ENCODE measurements around the gene SGIP1. TPM values are rescaled to one million over a fixed set of nuclear protein-coding genes. Genes with fewer than 3 reads are reported as not detected.
A peak's percentile ranks its signal among the peaks of the same experiment; 100 is the strongest.

Gene SGIP1
- total RNA-seq, 1 experiment from 2014 or later = not detected

DNA sequence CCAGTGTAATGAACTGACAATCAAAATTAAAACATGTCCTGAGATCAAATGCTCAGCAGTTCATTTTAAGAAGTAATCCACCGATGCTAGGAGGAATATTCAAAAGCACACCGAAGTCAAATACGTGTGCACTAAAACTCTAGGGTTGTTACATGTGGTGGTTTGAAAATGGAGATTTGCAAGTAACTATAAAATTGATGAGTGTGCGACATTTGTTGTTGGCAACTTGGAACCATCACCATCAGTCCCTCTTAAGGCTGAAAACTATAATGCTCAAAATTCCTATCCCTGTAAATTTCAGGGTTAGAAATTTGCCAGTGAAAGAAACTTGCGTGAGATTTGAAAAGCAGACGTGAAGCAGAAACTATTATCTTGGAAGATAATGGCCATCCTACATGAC lies 13.3 kb upstream of the SGIP1 start:
- ChIA-PET POLR2A (ENCODE audit: unreplicated experiment) (no interaction called here), CTCF (no interaction called here)
- Histone ChIP-seq H4K20me1 (ENCODE audit: low read length) (no peaks in the 10 kb centered on the region), H3K9me2 (replicated peaks; ENCODE audit: low read length) (no peaks in the 10 kb centered on the region), H3K79me2 (ENCODE audit: low read length) (no peaks in the 10 kb centered on the region), H2AFZ (ENCODE audit: low read length) (no peak overlapping the region), H3K27ac (ENCODE audit: low read length) (no peak overlapping the region), H3K27me3 (ENCODE audit: low read length) (no peaks in the 10 kb centered on the region), H3K4me3 (ENCODE audit: low read length) (no peak overlapping the region), H3K4me2 (ENCODE audit: low read length) (no peak overlapping the region), H3K36me3 (ENCODE audit: low read depth, low read length) (no peaks in the 10 kb centered on the region), H3F3A (ENCODE audit: low read length, unreplicated experiment) (no peaks in the 10 kb centered on the region), H3K4me1 (ENCODE audit: insufficient read depth, low read length) (peaks cover 22% of the 10 kb centered on the region), H3K9me3 (ENCODE audit: low read length) (no peaks in the 10 kb centered on the region), H3K9ac (ENCODE audit: low read length) (no peak overlapping the region)
- DNase-seq (no peak), ATAC-seq (no peak)
- intact Hi-C loops (cut with micrococcal nuclease) = loop anchor here (10.0 kb wide), 1 partner anchor 204 kb away; no protein-coding TSS in a partner anchor
- no TSS peak for BruUV-seq (replicated peaks)
- TF ChIP-seq EZH2 (IDR thresholded peaks at IDR 0.05; ENCODE audit: low read length, unreplicated experiment) (no peak), EZH2phosphoT487 (IDR thresholded peaks at IDR 0.05; ENCODE audit: borderline replicate concordance, low read length) (no peak)
- TF ChIP-seq, protein P1, sequence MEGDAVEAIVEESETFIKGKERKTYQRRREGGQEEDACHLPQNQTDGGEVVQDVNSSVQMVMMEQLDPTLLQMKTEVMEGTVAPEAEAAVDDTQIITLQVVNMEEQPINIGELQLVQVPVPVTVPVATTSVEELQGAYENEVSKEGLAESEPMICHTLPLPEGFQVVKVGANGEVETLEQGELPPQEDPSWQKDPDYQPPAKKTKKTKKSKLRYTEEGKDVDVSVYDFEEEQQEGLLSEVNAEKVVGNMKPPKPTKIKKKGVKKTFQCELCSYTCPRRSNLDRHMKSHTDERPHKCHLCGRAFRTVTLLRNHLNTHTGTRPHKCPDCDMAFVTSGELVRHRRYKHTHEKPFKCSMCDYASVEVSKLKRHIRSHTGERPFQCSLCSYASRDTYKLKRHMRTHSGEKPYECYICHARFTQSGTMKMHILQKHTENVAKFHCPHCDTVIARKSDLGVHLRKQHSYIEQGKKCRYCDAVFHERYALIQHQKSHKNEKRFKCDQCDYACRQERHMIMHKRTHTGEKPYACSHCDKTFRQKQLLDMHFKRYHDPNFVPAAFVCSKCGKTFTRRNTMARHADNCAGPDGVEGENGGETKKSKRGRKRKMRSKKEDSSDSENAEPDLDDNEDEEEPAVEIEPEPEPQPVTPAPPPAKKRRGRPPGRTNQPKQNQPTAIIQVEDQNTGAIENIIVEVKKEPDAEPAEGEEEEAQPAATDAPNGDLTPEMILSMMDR (conservative IDR thresholded peaks at IDR 0.05; ENCODE audit: low read depth, low read length) = no peak

DNA sequence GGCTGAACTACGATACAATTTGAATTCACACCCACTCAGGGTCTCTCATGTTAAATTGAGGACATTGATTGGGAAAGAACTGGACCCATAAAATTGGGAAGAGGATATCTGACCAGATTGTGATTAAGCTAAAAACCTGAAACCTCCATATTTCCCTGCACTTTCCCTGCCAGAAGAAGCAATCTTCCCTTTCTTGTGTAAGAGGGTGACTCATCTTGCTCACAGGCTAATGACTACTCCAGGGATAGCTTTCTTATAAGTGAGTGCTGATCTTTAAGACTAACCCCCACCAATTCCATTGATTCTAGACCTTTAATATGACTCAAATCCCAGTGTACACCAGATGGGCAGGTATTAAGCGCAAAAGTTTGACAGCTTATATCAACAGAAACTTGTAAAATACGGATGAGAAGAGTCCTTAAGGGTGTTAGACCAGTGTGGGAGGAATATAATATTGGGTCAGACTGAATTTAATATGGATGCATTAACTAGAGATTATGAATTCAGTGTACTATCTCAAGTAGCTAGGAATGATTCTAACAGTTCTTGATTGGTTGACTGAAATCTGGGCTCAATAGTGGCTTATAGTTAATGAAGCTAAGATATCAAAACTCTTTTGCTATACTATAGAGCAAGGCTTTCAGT lies 12.1 kb upstream of the SGIP1 start:
- Histone ChIP-seq H3K36me3 (ENCODE audit: low read depth, low read length) (no peaks in the 10 kb centered on the region), H4K20me1 (ENCODE audit: low read length) (no peaks in the 10 kb centered on the region), H3K79me2 (ENCODE audit: low read length) (no peaks in the 10 kb centered on the region), H3K27ac (ENCODE audit: low read length) (no peak overlapping the region), H3F3A (ENCODE audit: low read length, unreplicated experiment) (no peaks in the 10 kb centered on the region), H3K4me2 (ENCODE audit: low read length) (peak overlapping the region; percentile 36; the same call in 1 of the 2 replicates), H3K4me3 (ENCODE audit: low read length) (no peak overlapping the region), H3K9ac (ENCODE audit: low read length) (no peak overlapping the region), H2AFZ (ENCODE audit: low read length) (no peak overlapping the region), H3K9me3 (ENCODE audit: low read length) (no peaks in the 10 kb centered on the region), H3K4me1 (ENCODE audit: insufficient read depth, low read length) (peaks cover 22% of the 10 kb centered on the region), H3K9me2 (replicated peaks; ENCODE audit: low read length) (no peaks in the 10 kb centered on the region), H3K27me3 (ENCODE audit: low read length) (no peaks in the 10 kb centered on the region)
- POLR2A ChIA-PET (ENCODE audit: unreplicated experiment) = no interaction called here
- BruUV-seq (replicated peaks) = no TSS peak
- CTCF ChIA-PET = no interaction called here
- TF ChIP-seq, protein P1 (conservative IDR thresholded peaks at IDR 0.05; ENCODE audit: low read depth, low read length) = no peak
- TF ChIP-seq EZH2 (IDR thresholded peaks at IDR 0.05; ENCODE audit: low read length, unreplicated experiment) = no peak
- TF ChIP-seq EZH2phosphoT487 (IDR thresholded peaks at IDR 0.05; ENCODE audit: borderline replicate concordance, low read length) = no peak
- ATAC-seq = peak; percentile 69
- peak; percentile 77 for DNase-seq
- intact Hi-C loops (cut with micrococcal nuclease) = loop anchor here (10.0 kb wide), 1 partner anchor 203 kb away; no protein-coding TSS in a partner anchor

DNA sequence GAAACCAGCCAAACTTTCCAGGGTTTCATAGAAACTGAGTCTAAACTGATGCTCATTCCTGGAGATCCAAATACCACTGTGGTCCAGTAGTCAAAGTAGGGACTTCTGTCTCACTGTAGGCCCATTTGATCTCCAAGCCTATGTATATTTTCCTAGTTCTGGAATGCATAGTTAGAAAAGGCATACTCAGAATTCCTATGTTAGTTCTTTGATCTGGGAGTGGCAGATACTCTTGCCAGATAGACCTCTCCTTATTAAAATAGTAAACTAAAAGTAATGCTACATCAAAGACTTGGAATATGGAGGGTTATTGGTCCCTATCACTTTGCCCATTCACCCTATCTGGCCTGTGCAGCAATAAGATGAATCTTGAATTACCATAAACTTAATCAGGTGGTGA lies 10.4 kb upstream of the SGIP1 start:
- no peak for DNase-seq
- TF ChIP-seq EZH2phosphoT487 (IDR thresholded peaks at IDR 0.05; ENCODE audit: borderline replicate concordance, low read length) (no peak), EZH2 (IDR thresholded peaks at IDR 0.05; ENCODE audit: low read length, unreplicated experiment) (no peak)
- TF ChIP-seq, protein P1 (conservative IDR thresholded peaks at IDR 0.05; ENCODE audit: low read depth, low read length) = no peak
- Histone ChIP-seq H3K79me2 (ENCODE audit: low read length) (no peaks in the 10 kb centered on the region), H3K36me3 (ENCODE audit: low read depth, low read length) (no peaks in the 10 kb centered on the region), H3K4me1 (ENCODE audit: insufficient read depth, low read length) (peaks cover 22% of the 10 kb centered on the region), H4K20me1 (ENCODE audit: low read length) (no peaks in the 10 kb centered on the region), H3K4me3 (ENCODE audit: low read length) (no peak overlapping the region), H3K9me3 (ENCODE audit: low read length) (no peaks in the 10 kb centered on the region), H3F3A (ENCODE audit: low read length, unreplicated experiment) (no peaks in the 10 kb centered on the region), H3K9ac (ENCODE audit: low read length) (no peak overlapping the region), H3K27me3 (ENCODE audit: low read length) (no peaks in the 10 kb centered on the region), H2AFZ (ENCODE audit: low read length) (no peak overlapping the region), H3K4me2 (ENCODE audit: low read length) (no peak overlapping the region), H3K9me2 (replicated peaks; ENCODE audit: low read length) (no peaks in the 10 kb centered on the region), H3K27ac (ENCODE audit: low read length) (no peak overlapping the region)
- no TSS peak for BruUV-seq (replicated peaks)
- intact Hi-C loops (cut with micrococcal nuclease) = loop anchor here (10.0 kb wide), 1 partner anchor 201 kb away; no protein-coding TSS in a partner anchor
- ATAC-seq = no peak
- POLR2A ChIA-PET (ENCODE audit: unreplicated experiment) = no interaction called here
- CTCF ChIA-PET = no interaction called here

Data from PC-3 (cell line).